H1 (cell line): Measurements from ENCODE around the gene MCL1. TPM values are rescaled to one million over a fixed set of nuclear protein-coding genes. Genes with fewer than 3 reads are reported as not detected.

Experiments
- CTCF ChIA-PET: fragments of 300-600 bp; sonication (Branson Sonifier 250); formaldehyde crosslinking; loops from one replicate; lab custom pipeline; 2021; ENCODE audit not compliant: partially characterized antibody; lab: Charles Lee
- POLR2A ChIA-PET: fragments of 300-600 bp; sonication (Branson Sonifier 250); formaldehyde crosslinking; loops from one replicate; lab custom pipeline; 2021; ENCODE audit warnings: inconsistent platforms; ENCODE audit not compliant: partially characterized antibody; lab: Charles Lee
- DNase-seq, 2 experiments: peaks; one replicate each; pipeline versions ENCODE4 v3.0.0 to v3.0.0-alpha.2; 2010 to 2022; ENCODE audit warnings: low spot score in 2 of 2, low read depth in 1 of 2, mixed read lengths in 1 of 2
- FAIRE-seq: peaks from 2 replicates; lab custom pipeline; 2011; peaks lifted over from hg19 to GRCh38; lab: Jason Lieb, UNC
- H2AFZ ChIP-seq: 2 replicates; pipeline ENCODE4 v1.8.1; 2012; ENCODE audit warnings: low read length, inconsistent platforms
- H2AK5ac ChIP-seq: 2 replicates; pipeline ENCODE4 v1.6.1; 2013; ENCODE audit warnings: low read depth, low read length
- H2BK120ac ChIP-seq: replicated peaks from 2 replicates; pipeline ENCODE3; 2013; ENCODE audit warnings: low read depth, low read length, inconsistent platforms
- H2BK12ac ChIP-seq: 2 replicates; pipeline ENCODE4 v1.6.1; 2013; ENCODE audit warnings: low read depth, low read length
- H2BK15ac ChIP-seq: 2 replicates; pipeline ENCODE4 v1.6.1; 2013; ENCODE audit warnings: low read length
- H2BK20ac ChIP-seq: 2 replicates; pipeline ENCODE4 v1.6.1; 2013; ENCODE audit warnings: low read length
- H2BK5ac ChIP-seq: 2 replicates; pipeline ENCODE4 v1.6.1; 2013; ENCODE audit warnings: low read depth, low read length
- H3K14ac ChIP-seq: 2 replicates; pipeline ENCODE4 v1.6.1; 2013; ENCODE audit warnings: inconsistent platforms; ENCODE audit not compliant: insufficient read length
- H3K18ac ChIP-seq: 2 replicates; pipeline ENCODE4 v1.6.1; 2013; ENCODE audit warnings: low read length; ENCODE audit errors: extremely low read depth
- H3K23ac ChIP-seq: 2 replicates; pipeline ENCODE4 v1.6.1; 2013; ENCODE audit warnings: inconsistent platforms; ENCODE audit not compliant: insufficient read length
- H3K23me2 ChIP-seq: 2 replicates; pipeline ENCODE4 v1.6.1; 2013; ENCODE audit warnings: low read depth, low read length
- H3K27ac ChIP-seq: 2 replicates; pipeline ENCODE4 v1.6.1; 2011; ENCODE audit warnings: low read depth, low read length, inconsistent platforms
- H3K27me3 ChIP-seq, 4 experiments: replicated peaks in 1 of 4; 1 replicate in 1 of 4; 2 replicates in 3 of 4; pipeline versions ENCODE4 v1.6.1 to v1.8.1; 2011 to 2013; ENCODE audit warnings: low read length in 3 of 4, mild to moderate bottlenecking in 3 of 4, inconsistent platforms in 2 of 4, mixed read lengths in 2 of 4, moderate library complexity in 1 of 4; ENCODE audit not compliant: control insufficient read depth in 3 of 4, insufficient read depth in 3 of 4; ENCODE audit errors: extremely low read depth in 1 of 4
- H3K36me3 ChIP-seq, 4 experiments: 2 replicates each; pipeline versions ENCODE4 v1.6.1 to v1.8.1; 2011 to 2013; ENCODE audit warnings: mild to moderate bottlenecking in 4 of 4, low read length in 3 of 4, moderate library complexity in 2 of 4, control low read depth in 1 of 4, inconsistent platforms in 1 of 4; ENCODE audit not compliant: insufficient read depth in 4 of 4, control insufficient read depth in 2 of 4
- H3K4ac ChIP-seq: replicated peaks from 2 replicates; pipeline ENCODE3; 2013; ENCODE audit warnings: low read length, low read depth, mixed read lengths, inconsistent platforms; ENCODE audit not compliant: insufficient read length
- H3K4me1 ChIP-seq, 4 experiments: replicated peaks in 1 of 4; 1 replicate in 1 of 4; 2 replicates in 3 of 4; pipeline versions ENCODE4 v1.6.1 to v1.8.1; 2011 to 2013; ENCODE audit warnings: low read length in 3 of 4, inconsistent platforms in 2 of 4, mixed read lengths in 1 of 4; ENCODE audit not compliant: insufficient read depth in 4 of 4, control insufficient read depth in 3 of 4
- H3K4me2 ChIP-seq, 2 experiments: 2 replicates each; pipeline versions ENCODE4 v1.6.1 to v1.8.1; 2011 to 2013; ENCODE audit warnings: low read depth in 2 of 2, low read length in 2 of 2, control low read depth in 1 of 2, inconsistent platforms in 1 of 2, mild to moderate bottlenecking in 1 of 2; ENCODE audit not compliant: insufficient read depth in 1 of 2
- H3K4me3 ChIP-seq, 4 experiments: fragments of 200-600, 300-600 bp in 1 of 4; sonication (generic), shearing (Covaris generic), sonication (Bioruptor Twin) in 1 of 4; 2 replicates each; pipeline versions ENCODE4 v1.5.1 to v1.8.1; 2011 to 2016; ENCODE audit warnings: low read length in 4 of 4, low read depth in 3 of 4, control low read depth in 2 of 4, inconsistent platforms in 2 of 4, mild to moderate bottlenecking in 2 of 4, mixed read lengths in 1 of 4, moderate library complexity in 1 of 4; ENCODE audit not compliant: insufficient read depth in 2 of 4; ENCODE audit errors: extremely low read depth in 1 of 4
- H3K56ac ChIP-seq: replicated peaks from 2 replicates; pipeline ENCODE3; 2013; ENCODE audit warnings: low read depth, mild to moderate bottlenecking, mixed read lengths, low read length, inconsistent platforms; ENCODE audit not compliant: insufficient read length
- H3K79me1 ChIP-seq: 2 replicates; pipeline ENCODE4 v1.6.1; 2013; ENCODE audit warnings: low read depth, low read length, control low read depth
- H3K79me2 ChIP-seq, 2 experiments: 2 replicates each; pipeline versions ENCODE4 v1.6.1 to v1.8.1; 2012 to 2013; ENCODE audit warnings: low read length in 2 of 2, mild to moderate bottlenecking in 2 of 2, inconsistent platforms in 1 of 2; ENCODE audit not compliant: insufficient read depth in 2 of 2, control insufficient read depth in 1 of 2
- H3K9ac ChIP-seq, 4 experiments: replicated peaks in 1 of 4; 1 replicate in 1 of 4; 2 replicates in 3 of 4; pipeline versions ENCODE4 v1.6.1 to v1.8.1; 2011 to 2013; ENCODE audit warnings: low read depth in 3 of 4, low read length in 3 of 4, control low read depth in 2 of 4, mild to moderate bottlenecking in 2 of 4, moderate library complexity in 2 of 4, inconsistent platforms in 1 of 4; ENCODE audit errors: extremely low read depth in 1 of 4
- H3K9me3 ChIP-seq, 2 experiments: 2 replicates each; pipeline versions ENCODE4 v1.6.1 to v1.8.1; 2012 to 2013; ENCODE audit warnings: mild to moderate bottlenecking in 2 of 2, moderate library complexity in 2 of 2, control low read depth in 1 of 2, inconsistent platforms in 1 of 2, low read depth in 1 of 2, low read length in 1 of 2, mixed read lengths in 1 of 2; ENCODE audit not compliant: insufficient read depth in 2 of 2
- H4K20me1 ChIP-seq, 2 experiments: replicated peaks in 1 of 2; 2 replicates each; pipeline versions ENCODE3 to v1.8.1; 2011 to 2013; ENCODE audit warnings: inconsistent platforms in 2 of 2, low read length in 2 of 2, mild to moderate bottlenecking in 1 of 2; ENCODE audit not compliant: insufficient read depth in 2 of 2, control insufficient read depth in 1 of 2
- H4K5ac ChIP-seq: 2 replicates; pipeline ENCODE4 v1.6.1; 2013; ENCODE audit warnings: low read length, low read depth, mixed read lengths, inconsistent platforms; ENCODE audit not compliant: insufficient read length
- H4K8ac ChIP-seq: 2 replicates; pipeline ENCODE4 v1.8.0; 2013; ENCODE audit warnings: mild to moderate bottlenecking, moderate library complexity, low read length, inconsistent platforms; ENCODE audit not compliant: insufficient read depth; ENCODE audit errors: extremely low read depth
- H4K91ac ChIP-seq: replicated peaks from 2 replicates; pipeline ENCODE3; 2013; ENCODE audit warnings: low read length, mixed read lengths, inconsistent platforms; ENCODE audit not compliant: insufficient read length
- ASH2L ChIP-seq: fragments of 200-600, 300-600 bp; sonication (generic); IDR thresholded peaks from one replicate; pipeline ENCODE4 v1.7.1; 2017; ENCODE audit warnings: low read length
- CBX5 ChIP-seq: fragments of 300-800, 300-1000 bp; sonication (generic); IDR thresholded peaks from 2 replicates; pipeline ENCODE4 v1.7.1; 2016; ENCODE audit warnings: antibody characterized with exemption, low read length, low read depth
- CTCF ChIP-seq, 3 experiments: IDR thresholded peaks; 1 replicate in 2 of 3; 2 replicates in 1 of 3; pipeline versions ENCODE4 v1.5.1 to v1.6.1; 2011; ENCODE audit warnings: low read length in 3 of 3, mild to moderate bottlenecking in 3 of 3, inconsistent platforms in 2 of 3, low read depth in 1 of 3, moderate library complexity in 1 of 3; ENCODE audit not compliant: insufficient read depth in 1 of 3; ENCODE audit errors: control extremely low read depth in 1 of 3
- FOSL1 ChIP-seq: IDR thresholded peaks from 2 replicates; pipeline ENCODE4 v1.6.1; 2011; ENCODE audit warnings: mild to moderate bottlenecking, low read depth, low read length, moderate library complexity; ENCODE audit not compliant: insufficient read depth
- KDM4A ChIP-seq: IDR thresholded peaks from one replicate; pipeline ENCODE4 v1.7.1; 2012; ENCODE audit warnings: low read depth, mild to moderate bottlenecking, moderate library complexity, low read length, inconsistent platforms; ENCODE audit not compliant: severe bottlenecking
- KDM5A ChIP-seq: fragments of 200-600 bp; IDR thresholded peaks from 2 replicates; pipeline ENCODE4 v1.7.1; 2012; ENCODE audit warnings: mild to moderate bottlenecking, low read length, inconsistent platforms, mixed read lengths
- NANOG ChIP-seq: IDR thresholded peaks from 2 replicates; pipeline ENCODE4 v1.6.1; 2011; ENCODE audit warnings: low read length, low read depth, mild to moderate bottlenecking, inconsistent platforms; ENCODE audit not compliant: insufficient read depth, poor library complexity, severe bottlenecking
- PHF8 ChIP-seq: fragments of 200-600 bp; sonication (generic); conservative IDR thresholded peaks from 2 replicates; pipeline ENCODE4 v1.7.1; 2012; ENCODE audit warnings: low read depth, mild to moderate bottlenecking, inconsistent platforms, low read length, moderate library complexity
- POLR2A ChIP-seq, 2 experiments: IDR thresholded peaks; 1 replicate in 1 of 2; 2 replicates in 1 of 2; pipeline ENCODE4 v1.6.1; 2011; ENCODE audit warnings: low read depth in 2 of 2, low read length in 2 of 2, mild to moderate bottlenecking in 2 of 2; ENCODE audit errors: control extremely low read depth in 1 of 2
- TCF12 ChIP-seq: IDR thresholded peaks from 2 replicates; pipeline ENCODE4 v1.6.1; 2011; ENCODE audit warnings: low read depth, mild to moderate bottlenecking, low read length
- WGBS, 2 experiments: shearing (Covaris generic) in 1 of 2; methylation state at CpG; one replicate each; pipeline versions ENCODE4 v1.1.6 to v1.1.7; 2013 to 2015; ENCODE audit warnings: low lambda C conversion rate in 2 of 2, mixed read lengths in 2 of 2, inconsistent platforms in 1 of 2, low coverage in 1 of 2, missing lambda C conversion rate in 1 of 2; ENCODE audit not compliant: insufficient replicate concordance in 2 of 2, insufficient coverage in 1 of 2, insufficient read length in 1 of 2; ENCODE audit errors: extremely low coverage in 1 of 2, missing lambda C conversion rate in 1 of 2; 5-methylcytosine and 5-hydroxymethylcytosine counted together
- polyA plus RNA-seq, 7 experiments: library from polyadenylated mRNA; depleted of rRNA in 3 of 7; stranded (reverse) in 5 of 7; unstranded in 2 of 7; fragments of >200 nt in 5 of 7; fragments of 200-250 nt in 2 of 7; gene quantifications; 1 replicate in 5 of 7; 2 replicates in 1 of 7; 4 replicates in 1 of 7; pipeline versions ENCODE4 v1.2.1 to v1.2.3, GENCODE V29; 2011 to 2013; ENCODE audit warnings: missing spikeins in 2 of 7, mixed read lengths in 2 of 7
- total RNA-seq: library from RNA; stranded (reverse); fragmentation: NEBNext Ultra II Directional; extraction: Animal tissue kit (Norgen Biotek cat#: 25700); gene quantifications from 2 replicates; pipeline ENCODE4 v1.2.1, GENCODE V29; 2021

Gene MCL1
- total and polyA plus RNA-seq, 2 of the 8 experiments (the other 6 are each of a cell fraction or from before 2014, with no cell fraction given) = 61.1 to 218 TPM

- Histone ChIP-seq H3K4me2 (no peak overlapping the region), H2BK5ac (no peak overlapping the region), H4K8ac (no peak overlapping the region), H3K56ac (no peak overlapping the region), H3K27ac (no peak overlapping the region), H3K9me3 (no peaks in the 10 kb centered on the region), H3K14ac (no peak overlapping the region), H2BK15ac (no peak overlapping the region), H4K5ac (no peak overlapping the region), H3K79me1 (no peaks in the 10 kb centered on the region), H3K4ac (no peak overlapping the region), H2BK20ac (no peak overlapping the region), H4K20me1 (peaks cover 1 to 2% of the 10 kb centered on the region in 2 experiments), H2BK12ac (no peak overlapping the region), H3K9ac (no peak overlapping the region), H3K79me2 (no peaks in the 10 kb centered on the region), H3K23me2 (peaks cover 5% of the 10 kb centered on the region; the same call in 1 of the 2 replicates), H3K4me1 (peaks cover 0 to 9% (median 1%) of the 10 kb centered on the region in 4 experiments; a peak in 3 of 7 replicates), H3K27me3 (peaks cover 0 to 19% (median 10%) of the 10 kb centered on the region in 4 experiments; a peak in 5 of 7 replicates), H3K18ac (no peak overlapping the region), H2AFZ (no peak overlapping the region), H3K36me3 (no peaks in the 10 kb centered on the region), H3K4me3 (no peak overlapping the region), H2BK120ac (no peak overlapping the region), H2AK5ac (no peak overlapping the region), H3K23ac (no peak overlapping the region), H4K91ac (no peak overlapping the region)
- CTCF ChIA-PET = interaction anchor here (0.9 to 4.2 kb wide), 3 partner anchors 8 to 22 kb away, joined by 3 to 28 read pairs (median 26); no protein-coding TSS in a partner anchor
- WGBS, 2 experiments = 94% methylated on average over 6 of the region's 6 CpGs; no CpG with 5 or more reads in 1 of the 2 experiments
- no peak for FAIRE-seq
- no peak for DNase-seq
- POLR2A ChIA-PET = interaction anchor here (0.8 to 2.3 kb wide), 3 partner anchors 13 to 41 kb away, joined by 3 to 7 read pairs (median 4); partner anchors contain the start of gene MCL1
- TF ChIP-seq NANOG (no peak), ASH2L (no peak), FOSL1 (no peak), POLR2A (IDR thresholded peaks at IDR 0.05; ENCODE audit: control extremely low read depth in 1 of 2, low read depth in 2 of 2, low read length in 2 of 2) (no peak), KDM4A (no peak), CBX5 (no peak), TCF12 (no peak), PHF8 (no peak), CTCF (IDR thresholded peaks at IDR 0.05; ENCODE audit: control extremely low read depth in 1 of 3, insufficient read depth in 1 of 3, low read depth in 1 of 3, low read length in 3 of 3) (no peak), KDM5A (no peak)
These were observed 33.9 kb downstream of the MCL1 start for GRCh38 chr1:150545486-150546032.
